ENCODE results near the gene APOBEC4. TPM values are rescaled to one million over a fixed set of nuclear protein-coding genes. Genes with fewer than 3 reads are reported as not detected.

The APOBEC4 gene
- total and polyA plus RNA-seq, 10 of the 15 experiments (the other 5 are each of a cell fraction or from before 2014, with no cell fraction given): 0.04 to 0.25 (median 0.06) TPM; not detected in 5

GRCh38 chr1:183622884-183623785, 30.0 kb downstream of the APOBEC4 start (continued):
- TF ChIP-seq REST (IDR thresholded peaks at IDR 0.05; ENCODE audit: low read depth, low read length): no peak
- no peak for TF ChIP-seq E2F8 (IDR thresholded peaks at IDR 0.05; ENCODE audit: low read depth, partially characterized antibody)
- peak; percentile 73 for TF ChIP-seq CBFB (IDR thresholded peaks at IDR 0.05; ENCODE audit: low read depth)
- no peak for TF ChIP-seq BHLHE40 (IDR thresholded peaks at IDR 0.05; ENCODE audit: borderline replicate concordance in 1 of 2, low read depth in 2 of 2, low read length in 1 of 2)
- TF ChIP-seq SMAD5 (IDR thresholded peaks at IDR 0.05; ENCODE audit: low read depth): peak; percentile 57; the same call in 1 of the 2 replicates
- no peak for TF ChIP-seq BACH1 (IDR thresholded peaks at IDR 0.05; ENCODE audit: borderline replicate concordance)
- TF ChIP-seq ZNF217 (IDR thresholded peaks at IDR 0.05): no peak
- no peak for TF ChIP-seq RELB (IDR thresholded peaks at IDR 0.05; ENCODE audit: low read depth)
- no peak for TF ChIP-seq TBL1XR1 (IDR thresholded peaks at IDR 0.05; ENCODE audit: low read depth, low read length)
- TF ChIP-seq ASH2L (IDR thresholded peaks at IDR 0.05; ENCODE audit: borderline replicate concordance, low read depth): no peak
- TF ChIP-seq NFIC (IDR thresholded peaks at IDR 0.05; ENCODE audit: low read depth, low read length): no peak
- TF ChIP-seq, protein P1, sequence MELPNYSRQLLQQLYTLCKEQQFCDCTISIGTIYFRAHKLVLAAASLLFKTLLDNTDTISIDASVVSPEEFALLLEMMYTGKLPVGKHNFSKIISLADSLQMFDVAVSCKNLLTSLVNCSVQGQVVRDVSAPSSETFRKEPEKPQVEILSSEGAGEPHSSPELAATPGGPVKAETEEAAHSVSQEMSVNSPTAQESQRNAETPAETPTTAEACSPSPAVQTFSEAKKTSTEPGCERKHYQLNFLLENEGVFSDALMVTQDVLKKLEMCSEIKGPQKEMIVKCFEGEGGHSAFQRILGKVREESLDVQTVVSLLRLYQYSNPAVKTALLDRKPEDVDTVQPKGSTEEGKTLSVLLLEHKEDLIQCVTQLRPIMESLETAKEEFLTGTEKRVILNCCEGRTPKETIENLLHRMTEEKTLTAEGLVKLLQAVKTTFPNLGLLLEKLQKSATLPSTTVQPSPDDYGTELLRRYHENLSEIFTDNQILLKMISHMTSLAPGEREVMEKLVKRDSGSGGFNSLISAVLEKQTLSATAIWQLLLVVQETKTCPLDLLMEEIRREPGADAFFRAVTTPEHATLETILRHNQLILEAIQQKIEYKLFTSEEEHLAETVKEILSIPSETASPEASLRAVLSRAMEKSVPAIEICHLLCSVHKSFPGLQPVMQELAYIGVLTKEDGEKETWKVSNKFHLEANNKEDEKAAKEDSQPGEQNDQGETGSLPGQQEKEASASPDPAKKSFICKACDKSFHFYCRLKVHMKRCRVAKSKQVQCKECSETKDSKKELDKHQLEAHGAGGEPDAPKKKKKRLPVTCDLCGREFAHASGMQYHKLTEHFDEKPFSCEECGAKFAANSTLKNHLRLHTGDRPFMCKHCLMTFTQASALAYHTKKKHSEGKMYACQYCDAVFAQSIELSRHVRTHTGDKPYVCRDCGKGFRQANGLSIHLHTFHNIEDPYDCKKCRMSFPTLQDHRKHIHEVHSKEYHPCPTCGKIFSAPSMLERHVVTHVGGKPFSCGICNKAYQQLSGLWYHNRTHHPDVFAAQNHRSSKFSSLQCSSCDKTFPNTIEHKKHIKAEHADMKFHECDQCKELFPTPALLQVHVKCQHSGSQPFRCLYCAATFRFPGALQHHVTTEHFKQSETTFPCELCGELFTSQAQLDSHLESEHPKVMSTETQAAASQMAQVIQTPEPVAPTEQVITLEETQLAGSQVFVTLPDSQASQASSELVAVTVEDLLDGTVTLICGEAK (IDR thresholded peaks at IDR 0.05; ENCODE audit: borderline replicate concordance): no peak
- no peak for TF ChIP-seq EED (IDR thresholded peaks at IDR 0.05; ENCODE audit: low read depth)
- TF ChIP-seq HDGF (IDR thresholded peaks at IDR 0.05): no peak
- no peak for TF ChIP-seq CHD1 (IDR thresholded peaks at IDR 0.05; ENCODE audit: low read depth, low read length)
- TF ChIP-seq YBX1 (IDR thresholded peaks at IDR 0.05): no peak
- TF ChIP-seq MEF2B (IDR thresholded peaks at IDR 0.05; ENCODE audit: partially characterized antibody, poor library complexity, severe bottlenecking): no peak
